Measurements from ENCODE around the gene CDSN.
"Not testable (repeated sequence)": the region's sequence is repeated elsewhere in the genome, so short reads cannot be mapped to it uniquely, and the experiment has no call there.

The CDSN gene

DNA sequence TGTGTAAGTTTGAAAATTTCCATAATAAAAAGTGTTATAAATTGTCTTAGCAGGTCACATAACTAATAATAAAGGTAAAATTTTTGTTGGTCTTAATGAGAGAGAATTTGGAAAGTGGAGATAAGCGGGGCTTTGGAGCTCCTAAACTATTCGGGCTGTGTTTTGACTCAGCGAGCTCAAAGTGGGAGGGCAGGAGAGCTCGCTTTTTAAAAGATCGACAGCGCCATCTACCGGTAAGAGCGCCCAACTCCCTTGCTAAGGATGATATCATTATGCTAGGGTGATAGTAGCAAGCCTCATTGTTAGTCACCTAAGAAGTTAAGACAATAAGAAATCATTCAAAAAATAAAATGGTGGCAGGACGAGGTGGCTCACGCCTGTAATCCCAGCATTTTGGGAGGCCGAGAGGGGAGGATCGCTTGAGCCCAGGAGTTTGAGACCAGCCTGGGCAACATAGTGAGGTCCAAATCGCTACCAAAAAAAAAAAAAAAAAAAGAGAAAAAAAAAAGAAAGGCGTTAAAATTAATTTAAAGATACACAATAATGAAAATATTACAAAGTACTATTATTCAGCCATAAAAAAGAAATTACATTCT is 32.7 kb downstream of the CDSN start:
- DNase-seq (ENCODE audit: low read depth in 2 of 2, low spot score in 1 of 2): peak; percentile 70 to 94

DNA sequence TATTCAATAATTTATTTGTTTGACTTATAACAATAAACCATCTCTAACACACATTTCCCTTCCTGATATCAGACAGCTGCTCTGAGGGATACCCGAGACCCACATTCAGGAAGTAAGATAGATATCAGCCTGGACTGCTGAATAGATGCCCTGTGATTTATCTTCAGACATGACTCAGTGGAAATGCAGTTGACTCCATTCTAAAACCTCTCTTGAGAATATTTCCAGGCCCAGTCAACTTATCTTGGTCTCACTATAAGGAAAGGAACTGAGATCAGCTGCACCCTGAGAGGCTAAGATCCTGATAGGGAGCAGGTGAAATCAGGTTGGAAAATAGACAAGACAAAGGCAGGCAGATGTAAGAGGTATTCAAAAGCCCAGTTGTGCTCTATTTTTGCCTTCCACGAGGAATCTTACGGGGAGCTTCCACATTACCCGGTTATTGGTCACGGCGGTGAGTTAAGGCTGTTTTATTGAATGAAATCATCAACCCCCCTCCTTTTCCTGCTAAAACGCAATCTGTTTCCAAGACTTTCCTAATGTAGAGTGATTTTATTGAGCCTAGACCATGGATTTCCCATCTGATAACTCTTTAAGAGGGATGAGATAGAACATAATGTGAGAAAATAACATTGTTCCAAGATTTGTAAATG is 33.3 kb downstream of the CDSN start:
- no peak for DNase-seq (ENCODE audit: low read depth in 2 of 2, low spot score in 1 of 2)

DNA sequence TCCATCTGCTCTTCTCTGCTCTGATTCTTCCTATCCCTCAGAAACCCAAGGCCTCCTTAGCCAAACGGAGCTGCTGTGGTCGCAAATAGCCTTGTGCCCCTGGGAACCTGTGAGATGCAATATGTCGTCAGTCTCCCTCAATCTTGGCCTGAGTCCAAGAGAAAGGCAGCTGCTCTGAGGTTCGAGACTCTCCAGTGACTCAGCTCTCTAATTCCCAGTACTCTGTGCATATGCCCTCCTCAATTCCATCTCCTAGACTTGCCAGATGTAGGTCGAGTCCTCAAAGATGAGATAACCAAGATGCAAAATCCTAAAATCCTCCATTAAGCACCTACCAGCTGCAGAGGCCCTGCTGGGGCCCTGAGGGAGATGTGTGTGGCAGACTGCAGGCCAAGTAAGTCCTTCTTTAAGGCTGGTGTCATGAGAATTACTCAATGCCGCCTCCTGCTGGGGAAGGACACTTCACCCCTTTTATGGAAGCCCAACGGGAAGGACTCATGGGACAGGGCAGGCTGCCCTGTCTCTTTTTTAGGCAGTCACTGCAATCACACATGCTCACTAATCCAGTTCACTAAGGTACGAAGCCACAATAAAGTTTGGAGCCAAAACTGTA is 36.4 kb downstream of the CDSN start:
- DNase-seq (ENCODE audit: low read depth in 2 of 2, low spot score in 1 of 2): no peak

DNA sequence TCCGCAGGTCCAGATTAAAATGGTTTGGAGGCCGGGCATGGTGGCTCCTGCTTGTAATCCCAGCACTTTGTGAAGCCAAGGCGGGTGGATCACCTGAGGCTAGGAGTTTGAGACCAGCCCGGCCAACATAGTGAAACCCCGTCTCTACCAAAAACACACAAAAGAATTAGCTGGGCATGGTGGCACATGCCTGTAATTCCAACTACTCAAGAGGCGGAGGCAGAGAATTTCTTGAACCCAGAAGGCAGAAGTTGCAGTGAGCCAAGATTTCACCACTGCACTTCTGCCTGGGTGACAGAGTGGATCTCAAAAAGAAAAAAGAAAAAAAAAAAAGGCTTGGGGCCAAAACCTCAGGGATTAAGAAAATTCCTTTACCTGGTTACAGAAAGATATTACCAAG is 38.4 kb downstream of the CDSN start:
- DNase-seq (ENCODE audit: low read depth in 2 of 2, low spot score in 1 of 2): no peak

DNA sequence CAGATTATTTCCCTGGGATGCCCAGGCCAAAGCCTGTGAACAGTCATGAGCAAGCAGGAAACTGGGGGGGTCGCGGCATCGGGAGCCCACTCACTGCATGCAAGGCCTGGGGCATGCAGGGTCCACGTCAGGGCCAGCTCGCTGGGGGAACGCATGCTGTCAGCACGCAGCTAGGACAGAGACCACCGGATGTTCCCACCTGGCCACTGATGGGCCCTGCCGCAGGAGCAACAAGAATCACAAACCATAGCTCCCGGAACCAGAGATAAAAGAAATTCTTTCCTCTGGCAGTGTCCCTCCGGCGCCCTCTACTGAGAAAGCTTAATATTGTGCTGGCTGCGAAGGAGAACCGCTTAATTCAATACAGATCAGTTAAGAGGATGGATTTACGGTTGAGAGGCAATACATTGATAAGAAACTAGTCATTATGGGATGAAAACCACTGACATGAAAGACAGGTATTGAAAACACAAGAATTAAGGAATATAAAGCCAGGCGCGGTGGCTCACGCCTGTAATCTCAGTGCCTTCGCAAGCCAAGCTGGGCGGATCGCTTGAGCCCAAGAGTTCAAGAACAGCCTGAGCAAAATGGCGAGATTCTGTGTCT is 40.5 kb downstream of the CDSN start:
- peak; percentile 25 to 45 for DNase-seq (ENCODE audit: low read depth in 2 of 2, low spot score in 1 of 2)

DNA sequence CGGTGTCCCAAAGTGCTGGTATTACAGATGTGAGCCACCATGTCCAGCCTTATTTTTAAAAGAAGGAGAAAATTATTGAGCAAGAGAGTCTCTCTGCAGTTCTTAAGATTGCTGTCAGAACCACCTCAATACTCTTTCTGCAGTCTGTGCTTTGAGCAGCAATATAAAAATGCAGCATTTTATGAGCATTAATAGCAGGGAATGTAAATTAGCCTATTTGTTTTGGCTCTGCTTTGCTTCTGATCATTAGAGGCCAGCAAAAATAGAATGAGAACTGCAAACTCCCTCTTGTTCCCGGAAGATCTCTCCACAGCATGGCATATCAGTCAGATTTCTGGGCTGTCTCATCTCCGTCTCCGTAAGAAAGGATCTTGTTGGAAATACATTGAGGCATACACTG is 43.6 kb downstream of the CDSN start:
- no peak for DNase-seq (ENCODE audit: low read depth in 2 of 2, low spot score in 1 of 2)

DNA sequence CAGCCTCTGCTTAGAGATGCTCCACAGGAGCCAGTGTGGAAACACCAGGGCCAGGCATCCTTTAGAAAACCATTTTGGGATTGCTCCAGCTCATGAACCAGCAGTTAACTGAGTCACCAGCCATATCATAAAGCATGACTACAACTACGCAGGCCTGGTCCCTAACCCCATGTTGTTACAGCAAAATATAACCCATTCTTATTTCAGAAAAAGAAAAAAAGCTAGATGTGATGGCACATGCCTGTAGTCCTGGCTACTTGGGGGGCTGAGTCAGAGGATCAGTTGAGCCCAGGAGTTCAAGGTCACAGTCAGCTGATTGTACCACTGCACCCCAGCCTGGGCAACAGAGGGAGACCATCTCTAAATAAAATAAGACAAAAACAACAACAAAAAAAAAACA is 44.7 kb downstream of the CDSN start:
- DNase-seq (ENCODE audit: low read depth in 2 of 2, low spot score in 1 of 2): no peak

DNA sequence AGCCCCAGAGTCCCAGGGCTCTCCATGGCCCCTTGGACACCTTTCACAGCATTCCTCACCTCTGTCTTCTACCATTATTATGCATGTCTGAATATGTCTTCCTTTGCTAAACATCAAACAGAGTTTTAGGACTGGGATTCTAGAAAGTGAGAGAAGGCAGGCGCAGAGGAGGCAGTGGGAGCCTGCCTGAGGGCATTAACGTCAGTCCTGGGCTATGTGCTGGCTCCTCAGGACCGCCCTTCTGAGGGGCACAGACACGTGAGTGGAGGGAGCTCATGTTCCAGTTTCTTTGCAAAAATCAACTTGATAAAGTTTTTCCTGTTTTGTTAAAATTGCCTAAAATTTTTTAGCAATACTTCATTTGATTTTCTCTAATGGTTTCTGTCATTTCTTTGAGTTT is 45.8 kb downstream of the CDSN start:
- no peak for DNase-seq (ENCODE audit: low read depth in 2 of 2, low spot score in 1 of 2)

DNA sequence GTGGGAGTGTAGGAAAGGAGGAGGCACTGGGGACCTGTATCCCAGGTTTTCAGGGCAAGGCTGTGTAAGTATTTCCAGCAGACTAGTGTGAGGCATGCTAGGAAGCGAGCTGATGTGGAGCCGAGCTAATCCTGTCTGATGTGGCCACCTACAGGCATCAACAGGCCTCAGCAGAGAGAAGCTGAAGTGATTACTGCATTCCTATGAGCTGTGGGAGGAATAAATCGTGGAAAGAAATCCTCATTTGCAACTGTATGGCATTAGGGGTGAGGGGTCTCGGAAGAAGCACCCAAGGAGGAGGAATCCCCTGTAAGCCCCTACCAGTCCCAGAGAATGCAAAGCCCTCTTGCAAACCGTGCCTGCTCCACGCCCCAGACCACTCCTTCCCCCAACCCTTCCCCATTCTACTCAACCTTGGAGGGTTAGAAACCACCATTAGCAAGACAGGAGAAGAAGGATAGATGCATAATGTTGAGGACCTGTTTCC is 49.5 kb downstream of the CDSN start:
- no peak for DNase-seq (ENCODE audit: low read depth in 2 of 2, low spot score in 1 of 2)

DNA sequence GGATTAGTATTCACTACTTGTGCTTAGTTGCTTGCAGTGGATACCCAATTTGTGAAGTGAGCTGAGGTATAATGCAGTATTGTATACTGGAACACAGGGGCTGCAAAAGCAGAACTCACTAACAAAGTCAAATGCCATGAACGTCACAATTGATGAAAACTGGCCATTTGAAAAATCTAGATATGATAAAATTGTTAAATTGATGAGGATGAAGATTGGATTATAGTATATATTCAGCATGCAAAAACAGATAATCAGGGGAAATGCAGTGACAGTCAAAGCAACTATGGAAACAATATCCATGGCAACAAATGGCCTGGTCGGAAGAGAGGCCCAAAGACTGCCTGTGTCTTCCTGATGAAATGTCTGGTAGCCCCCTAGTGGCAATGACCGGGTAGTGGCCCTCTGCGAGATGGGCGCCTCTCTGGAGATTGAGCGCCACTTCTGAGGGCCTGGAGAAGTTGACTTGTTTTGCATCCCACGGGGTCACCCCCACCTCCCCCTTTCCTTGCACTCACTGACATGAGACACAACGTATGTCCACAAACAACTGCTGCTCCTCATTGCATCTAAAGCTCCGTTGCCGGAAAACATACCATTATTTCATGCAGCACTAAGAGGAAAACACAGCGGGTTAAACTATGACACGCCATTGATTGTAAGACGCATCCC is 51.4 kb downstream of the CDSN start:
- peak; percentile 28 to 32 for DNase-seq (ENCODE audit: low read depth in 2 of 2, low spot score in 1 of 2)

DNA sequence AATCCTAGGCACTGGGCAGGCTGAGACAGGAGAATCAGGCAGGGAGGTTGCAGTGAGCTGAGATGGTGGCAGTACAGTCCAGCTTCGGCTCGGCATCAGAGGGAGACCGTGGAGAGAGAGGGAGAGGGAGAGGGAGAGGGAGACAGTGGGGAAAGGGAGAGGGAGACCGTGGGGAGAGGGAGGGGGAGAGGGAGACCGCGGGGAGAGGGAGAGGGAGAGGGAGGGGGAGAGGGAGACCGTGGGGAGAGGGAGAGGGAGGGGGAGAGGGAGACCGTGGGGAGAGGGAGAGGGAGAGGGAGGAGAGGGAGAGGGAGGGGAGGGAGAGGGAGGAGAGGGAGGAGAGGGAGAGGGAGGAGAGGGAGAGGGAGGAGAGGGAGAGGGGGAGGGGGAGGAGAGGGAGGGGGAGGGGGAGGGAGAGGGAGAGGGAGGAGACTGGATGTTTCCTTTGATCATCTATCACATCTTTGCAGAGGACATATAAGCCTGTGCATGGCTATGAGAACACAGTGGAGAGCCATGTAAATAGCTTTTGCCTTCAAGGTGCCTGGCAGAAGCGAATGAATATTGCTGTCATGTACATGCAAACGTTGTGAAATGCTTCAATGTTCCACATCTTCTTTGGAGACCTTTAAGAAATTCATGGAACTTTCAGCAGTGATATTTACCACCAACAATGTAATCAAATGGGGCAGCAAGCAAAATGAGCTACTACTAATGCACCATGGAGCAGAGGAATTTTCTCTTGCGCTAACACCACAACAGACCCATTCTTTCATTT is 52.2 kb downstream of the CDSN start:
- DNase-seq (ENCODE audit: low read depth in 2 of 2, low spot score in 1 of 2): not testable (repeated sequence)

DNA sequence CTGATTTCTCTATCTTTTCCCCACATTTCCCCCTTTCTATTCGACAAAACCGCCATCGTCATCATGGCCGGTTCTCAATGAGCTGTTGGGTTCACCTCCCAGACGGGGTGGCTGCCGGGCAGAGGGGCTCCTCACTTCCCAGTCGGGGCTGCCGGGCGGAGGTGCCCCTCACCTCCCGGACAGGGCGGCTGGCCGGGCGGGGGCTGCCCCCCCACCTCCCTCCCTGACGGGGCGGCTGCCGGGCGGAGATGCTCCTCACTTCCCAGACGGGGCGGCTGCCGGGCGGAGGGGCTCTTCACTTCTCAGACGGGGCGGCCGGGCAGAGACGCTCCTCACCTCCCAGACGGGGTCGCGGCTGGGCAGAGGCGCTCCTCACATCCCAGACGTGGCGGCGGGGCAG is 53.2 kb downstream of the CDSN start:
- not testable (repeated sequence) for DNase-seq (ENCODE audit: low read depth in 2 of 2, low spot score in 1 of 2)

DNA sequence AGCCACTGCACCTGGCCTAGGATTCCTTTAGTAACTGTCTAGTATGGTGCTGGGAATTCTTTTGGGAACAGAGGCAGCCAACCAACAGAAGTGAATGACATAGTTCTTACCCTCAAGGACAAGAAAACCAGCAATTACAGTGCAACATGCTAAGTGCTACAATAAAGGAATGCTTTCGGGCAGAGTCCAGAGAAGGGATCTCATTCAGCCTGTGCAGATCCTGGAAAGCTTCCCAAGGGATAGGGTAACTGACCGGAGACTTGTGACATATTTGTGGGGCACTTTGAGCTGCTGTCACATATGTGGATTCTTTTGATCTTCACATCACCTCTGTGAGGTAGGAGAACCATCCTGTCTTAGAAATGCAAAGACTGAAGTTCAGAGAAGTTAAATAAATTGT is 54.7 kb downstream of the CDSN start:
- DNase-seq (ENCODE audit: low read depth in 2 of 2, low spot score in 1 of 2): no peak

All from stimulated activated CD8-positive, alpha-beta memory T cell treated with anti-CD3 and anti-CD28 coated beads, Interleukin-4, amount 100 ng/mL, for 4 hours (primary cell).